ENCODE results near the gene ARHGAP6.

- no peak for TF ChIP-seq CTCF (IDR thresholded peaks at IDR 0.05)
- no peak for TF ChIP-seq EP300 (IDR thresholded peaks at IDR 0.05)
- TF ChIP-seq POLR2A (IDR thresholded peaks at IDR 0.05) = no peak
These were observed 246.6 kb downstream of the ARHGAP6 start for GRCh38 chrX:11419102-11419501.

All from ovary (tissue), 3 donors.